H9 (cell line): ENCODE results near the gene ST6GALNAC1. TPM values are rescaled to one million over a fixed set of nuclear protein-coding genes. Genes with fewer than 3 reads are reported as not detected.
"Not testable (repeated sequence)": the region's sequence is repeated elsewhere in the genome, so short reads cannot be mapped to it uniquely, and the experiment has no call there.

Source experiments
- DNase-seq: peaks from one replicate; pipeline ENCODE4 v3.0.0-alpha.2; 2017
- H2AFZ ChIP-seq: one replicate; pipeline ENCODE4 v1.6.1; 2013; ENCODE audit warnings: mild to moderate bottlenecking, low read length, control low read depth, moderate library complexity
- H2AK5ac ChIP-seq: 2 replicates; pipeline ENCODE4 v1.6.1; 2013; ENCODE audit warnings: low read length, control low read depth, mixed read lengths; ENCODE audit not compliant: insufficient read length
- H2BK120ac ChIP-seq: one replicate; pipeline ENCODE4 v1.6.1; 2013; ENCODE audit warnings: low read depth, mild to moderate bottlenecking, low read length, control low read depth, inconsistent platforms; ENCODE audit not compliant: poor library complexity, severe bottlenecking
- H2BK12ac ChIP-seq: 2 replicates; pipeline ENCODE4 v1.6.1; 2013; ENCODE audit warnings: low read length, control low read depth, mixed read lengths, low read depth; ENCODE audit not compliant: insufficient read length
- H2BK15ac ChIP-seq: 2 replicates; pipeline ENCODE4 v1.6.1; 2013; ENCODE audit warnings: low read depth, low read length, control low read depth
- H2BK20ac ChIP-seq: one replicate; pipeline ENCODE4 v1.6.1; 2013; ENCODE audit warnings: low read depth, mild to moderate bottlenecking, low read length, control low read depth, inconsistent platforms; ENCODE audit not compliant: poor library complexity, severe bottlenecking
- H2BK5ac ChIP-seq: 2 replicates; pipeline ENCODE4 v1.6.1; 2013; ENCODE audit warnings: low read length, control low read depth, mixed read lengths; ENCODE audit not compliant: insufficient read length
- H3K14ac ChIP-seq: 2 replicates; pipeline ENCODE4 v1.6.1; 2013; ENCODE audit warnings: low read length, control low read depth; ENCODE audit not compliant: insufficient read depth
- H3K18ac ChIP-seq: 2 replicates; pipeline ENCODE4 v1.6.1; 2013; ENCODE audit warnings: low read depth, mild to moderate bottlenecking, mixed read lengths, low read length, control low read depth; ENCODE audit not compliant: insufficient read length
- H3K23ac ChIP-seq: 2 replicates; pipeline ENCODE4 v1.6.1; 2013; ENCODE audit warnings: low read length, control low read depth, mixed read lengths, low read depth; ENCODE audit not compliant: insufficient read length
- H3K23me2 ChIP-seq: 2 replicates; pipeline ENCODE4 v1.6.1; 2013; ENCODE audit warnings: low read depth, mild to moderate bottlenecking, mixed read lengths, low read length, control low read depth; ENCODE audit not compliant: insufficient read length, poor library complexity, severe bottlenecking
- H3K27ac ChIP-seq: 2 replicates; pipeline ENCODE4 v1.5.1; 2013; ENCODE audit warnings: low read length, control low read depth, mixed read lengths, low read depth; ENCODE audit not compliant: insufficient read length
- H3K27me3 ChIP-seq: 2 replicates; pipeline ENCODE4 v1.6.1; 2013; ENCODE audit warnings: low read length, control low read depth, inconsistent platforms; ENCODE audit not compliant: insufficient read depth
- H3K4ac ChIP-seq: 2 replicates; pipeline ENCODE4 v1.6.1; 2013; ENCODE audit warnings: low read depth, mild to moderate bottlenecking, control low read depth, inconsistent platforms, low read length, moderate library complexity
- H3K4me1 ChIP-seq: 2 replicates; pipeline ENCODE4 v1.6.1; 2013; ENCODE audit warnings: low read length, control low read depth, inconsistent platforms; ENCODE audit not compliant: insufficient read depth
- H3K4me2 ChIP-seq: 2 replicates; pipeline ENCODE4 v1.6.1; 2013; ENCODE audit warnings: low read length, control low read depth, mixed read lengths; ENCODE audit not compliant: insufficient read length, insufficient read depth
- H3K56ac ChIP-seq: 2 replicates; pipeline ENCODE4 v1.6.1; 2013; ENCODE audit warnings: low read depth, mild to moderate bottlenecking, mixed read lengths, low read length, control low read depth; ENCODE audit not compliant: insufficient read length
- H3K79me1 ChIP-seq: 2 replicates; pipeline ENCODE4 v1.6.1; 2013; ENCODE audit warnings: low read depth, mild to moderate bottlenecking, moderate library complexity, low read length, control low read depth, inconsistent platforms; ENCODE audit not compliant: insufficient read depth, poor library complexity, severe bottlenecking
- H3K79me2 ChIP-seq: 2 replicates; pipeline ENCODE4 v1.6.1; 2013; ENCODE audit warnings: low read length, control low read depth, inconsistent platforms; ENCODE audit not compliant: insufficient read depth
- H3K9ac ChIP-seq: 2 replicates; pipeline ENCODE4 v1.6.1; 2013; ENCODE audit warnings: low read length, control low read depth, mixed read lengths; ENCODE audit not compliant: insufficient read length; ENCODE audit errors: extremely low read depth
- H3K9me3 ChIP-seq: one replicate; pipeline ENCODE4 v1.6.1; 2013; ENCODE audit warnings: low read depth, low read length, inconsistent platforms; ENCODE audit not compliant: control insufficient read depth
- H3T11ph ChIP-seq: one replicate; pipeline ENCODE4 v1.6.1; 2013; ENCODE audit warnings: mild to moderate bottlenecking, low read length, control low read depth, inconsistent platforms
- H4K20me1 ChIP-seq: one replicate; pipeline ENCODE4 v1.6.1; 2013; ENCODE audit not compliant: control insufficient read depth, insufficient read length, insufficient read depth
- H4K5ac ChIP-seq: 2 replicates; pipeline ENCODE4 v1.6.1; 2013; ENCODE audit warnings: low read depth, mild to moderate bottlenecking, mixed read lengths, low read length, control low read depth; ENCODE audit not compliant: insufficient read length
- H4K8ac ChIP-seq: replicated peaks from 2 replicates; pipeline ENCODE4 v1.6.1; 2013; ENCODE audit warnings: low read length, control low read depth, mixed read lengths, low read depth; ENCODE audit not compliant: insufficient read length
- H4K91ac ChIP-seq: 2 replicates; pipeline ENCODE4 v1.6.1; 2013; ENCODE audit warnings: low read depth, mild to moderate bottlenecking, moderate library complexity, mixed read lengths, low read length, control low read depth; ENCODE audit not compliant: insufficient read length
- H3K27ac Mint-ChIP-seq, 3 experiments: 2 replicates in 2 of 3; 3 replicates in 1 of 3; pipeline ENCODE4 v1.8.0; 2020 to 2021; ENCODE audit warnings: mixed read lengths in 3 of 3, mild to moderate bottlenecking in 1 of 3, moderate library complexity in 1 of 3
- H3K27me3 Mint-ChIP-seq: 2 replicates; pipeline ENCODE4 v1.8.0; 2021; ENCODE audit warnings: low read depth, mild to moderate bottlenecking, moderate library complexity, mixed read lengths
- H3K36me3 Mint-ChIP-seq, 3 experiments: 2 replicates in 2 of 3; 3 replicates in 1 of 3; pipeline ENCODE4 v1.8.0; 2020 to 2021; ENCODE audit warnings: low read depth in 3 of 3, mixed read lengths in 3 of 3; ENCODE audit not compliant: insufficient read depth in 1 of 3
- H3K4me1 Mint-ChIP-seq, 2 experiments: 2 replicates each; pipeline ENCODE4 v1.8.0; 2020; ENCODE audit warnings: mixed read lengths in 2 of 2
- H3K4me3 Mint-ChIP-seq, 2 experiments: 2 replicates in 1 of 2; 3 replicates in 1 of 2; pipeline ENCODE4 v1.8.0; 2020 to 2021; ENCODE audit warnings: mild to moderate bottlenecking in 2 of 2, mixed read lengths in 2 of 2, moderate library complexity in 1 of 2
- H3K9me3 Mint-ChIP-seq, 2 experiments: 2 replicates in 1 of 2; 3 replicates in 1 of 2; pipeline ENCODE4 v1.8.0; 2020; ENCODE audit warnings: mild to moderate bottlenecking in 2 of 2, mixed read lengths in 2 of 2, moderate library complexity in 1 of 2
- WGBS: extraction: QIAGEN DNeasy Blood & Tissue Kit; methylation state at CpG from one replicate; pipeline ENCODE4 v1.1.7; 2013; ENCODE audit warnings: missing lambda C conversion rate, low lambda C conversion rate, mixed read lengths; ENCODE audit not compliant: insufficient read length; ENCODE audit errors: extremely low coverage; 5-methylcytosine and 5-hydroxymethylcytosine counted together
- total RNA-seq: library from RNA; stranded (reverse); gene quantifications from 2 replicates; pipeline ENCODE4 v1.2.1, GENCODE V29; 2021
- TF ChIP-seq, protein P1 (sequence below): fragments of 200-600 bp; sonication (generic); conservative IDR thresholded peaks from 3 replicates; pipeline ENCODE4 v1.8.0; 2021; ENCODE audit warnings: antibody characterized with exemption, mild to moderate bottlenecking

The ST6GALNAC1 gene
- total RNA-seq, 1 experiment from 2014 or later: not detected

GRCh38 chr17:76611758-76612157 lies 31.8 kb downstream of the ST6GALNAC1 start:
- peaks cover 15 to 26% of the 10 kb centered on the region in 2 experiments for H3K4me1 Mint-ChIP-seq
- Histone ChIP-seq H3K79me1 (no peaks in the 10 kb centered on the region), H3K14ac (no peak overlapping the region), H3K9me3 (no peaks in the 10 kb centered on the region), H3K4me2 (no peak overlapping the region), H3K18ac (no peak overlapping the region), H3K23ac (no peak overlapping the region), H2BK12ac (no peak overlapping the region), H3K56ac (no peak overlapping the region), H3K4ac (no peak overlapping the region), H3K4me1 (no peaks in the 10 kb centered on the region), H3T11ph (no peak overlapping the region), H3K27ac (no peak overlapping the region), H4K5ac (no peak overlapping the region), H2BK20ac (no peak overlapping the region), H2AK5ac (no peak overlapping the region), H3K79me2 (no peaks in the 10 kb centered on the region), H3K23me2 (no peaks in the 10 kb centered on the region), H2BK120ac (no peak overlapping the region), H2BK5ac (no peak overlapping the region), H3K9ac (no peak overlapping the region), H2AFZ (no peak overlapping the region), H3K27me3 (no peaks in the 10 kb centered on the region), H4K8ac (no peak overlapping the region), H4K91ac (no peak overlapping the region), H2BK15ac (no peak overlapping the region), H4K20me1 (no peaks in the 10 kb centered on the region)
- no CpG with 5 or more reads among the region's 4 CpGs for WGBS
- DNase-seq: no peak
- no peak overlapping the region for H3K4me3 Mint-ChIP-seq
- peaks cover 14 to 23% (median 19%) of the 10 kb centered on the region in 3 experiments for H3K36me3 Mint-ChIP-seq
- peak overlapping the region in 1 of 3 experiments; percentile 39; a peak in 1 of 7 replicates for H3K27ac Mint-ChIP-seq
- peaks cover 31 to 43% of the 10 kb centered on the region in 2 experiments for H3K9me3 Mint-ChIP-seq
- TF ChIP-seq, protein P1, sequence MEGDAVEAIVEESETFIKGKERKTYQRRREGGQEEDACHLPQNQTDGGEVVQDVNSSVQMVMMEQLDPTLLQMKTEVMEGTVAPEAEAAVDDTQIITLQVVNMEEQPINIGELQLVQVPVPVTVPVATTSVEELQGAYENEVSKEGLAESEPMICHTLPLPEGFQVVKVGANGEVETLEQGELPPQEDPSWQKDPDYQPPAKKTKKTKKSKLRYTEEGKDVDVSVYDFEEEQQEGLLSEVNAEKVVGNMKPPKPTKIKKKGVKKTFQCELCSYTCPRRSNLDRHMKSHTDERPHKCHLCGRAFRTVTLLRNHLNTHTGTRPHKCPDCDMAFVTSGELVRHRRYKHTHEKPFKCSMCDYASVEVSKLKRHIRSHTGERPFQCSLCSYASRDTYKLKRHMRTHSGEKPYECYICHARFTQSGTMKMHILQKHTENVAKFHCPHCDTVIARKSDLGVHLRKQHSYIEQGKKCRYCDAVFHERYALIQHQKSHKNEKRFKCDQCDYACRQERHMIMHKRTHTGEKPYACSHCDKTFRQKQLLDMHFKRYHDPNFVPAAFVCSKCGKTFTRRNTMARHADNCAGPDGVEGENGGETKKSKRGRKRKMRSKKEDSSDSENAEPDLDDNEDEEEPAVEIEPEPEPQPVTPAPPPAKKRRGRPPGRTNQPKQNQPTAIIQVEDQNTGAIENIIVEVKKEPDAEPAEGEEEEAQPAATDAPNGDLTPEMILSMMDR: no peak
- peaks cover 13% of the 10 kb centered on the region for H3K27me3 Mint-ChIP-seq

DNA sequence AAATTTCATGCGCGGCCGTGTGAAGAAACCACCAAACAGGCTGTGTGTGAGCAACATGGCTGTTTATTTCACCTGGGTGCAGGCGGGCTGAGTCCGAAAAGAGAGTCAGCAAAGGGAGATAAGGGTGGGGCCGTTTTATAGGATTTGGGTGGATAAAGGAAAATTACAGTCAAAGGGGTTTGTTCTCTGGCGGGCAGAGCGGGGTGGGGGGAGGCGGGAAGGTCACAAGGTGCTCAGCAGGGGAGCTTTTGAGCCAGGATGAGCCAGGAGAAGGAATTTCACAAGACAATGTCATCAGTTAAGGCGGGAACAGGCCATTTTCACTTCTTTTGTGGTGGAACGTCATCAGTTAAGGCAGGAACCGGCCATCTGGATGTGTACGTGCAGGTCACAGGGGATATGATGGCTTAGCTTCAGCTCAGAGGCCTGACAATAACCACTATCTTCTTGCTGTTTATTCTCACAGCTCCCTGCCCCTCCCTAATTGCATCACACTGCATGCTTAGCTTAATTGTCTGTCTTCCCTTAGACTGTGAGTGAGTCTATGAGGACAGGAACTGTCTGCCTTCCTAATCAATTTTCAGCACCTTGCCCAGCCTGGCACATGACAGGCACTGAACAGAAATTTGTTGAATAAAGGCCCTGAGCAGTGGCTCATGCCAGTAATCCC lies 32.3 kb downstream of the ST6GALNAC1 start:
- H3K14ac ChIP-seq, H3K27me3 ChIP-seq, H2BK20ac ChIP-seq, DNase-seq, H3K4me1 ChIP-seq, H2BK15ac ChIP-seq, H2BK12ac ChIP-seq, H2AK5ac ChIP-seq, H3K4me2 ChIP-seq, H3K27ac ChIP-seq, H3K18ac ChIP-seq, H4K5ac ChIP-seq, H3K23me2 ChIP-seq, H2BK5ac ChIP-seq, H3K56ac ChIP-seq, H4K91ac ChIP-seq, H3K79me1 ChIP-seq, H2AFZ ChIP-seq, H3K9ac ChIP-seq, H4K8ac ChIP-seq, H3T11ph ChIP-seq, H2BK120ac ChIP-seq, H3K4me3 Mint-ChIP-seq, H3K79me2 ChIP-seq, H3K4ac ChIP-seq, H3K9me3 ChIP-seq, H4K20me1 ChIP-seq, H3K23ac ChIP-seq: not testable (repeated sequence)
- H3K27me3 Mint-ChIP-seq: peaks cover 13% of the 10 kb centered on the region
- peaks cover 14 to 23% (median 19%) of the 10 kb centered on the region in 3 experiments for H3K36me3 Mint-ChIP-seq
- peak overlapping the region in 1 of 3 experiments; percentile 70; a peak in 3 of 7 replicates for H3K27ac Mint-ChIP-seq
- peaks cover 15 to 26% of the 10 kb centered on the region in 2 experiments for H3K4me1 Mint-ChIP-seq
- peaks cover 31 to 43% of the 10 kb centered on the region in 2 experiments for H3K9me3 Mint-ChIP-seq
- WGBS: no CpG with 5 or more reads among the region's 13 CpGs
